Neural cell (in vitro differentiated cells): Measurements from ENCODE around the gene OPN5. TPM values are rescaled to one million over a fixed set of nuclear protein-coding genes. Genes with fewer than 3 reads are reported as not detected.

Experiments used
- H2AFZ ChIP-seq: fragments of 200-600, 300-800 bp; sonication (generic), shearing (Covaris generic); 2 replicates; pipeline ENCODE4 v1.6.0; 2014; ENCODE audit warnings: low read depth, mild to moderate bottlenecking, antibody characterized with exemption, low read length, moderate library complexity
- H3F3A ChIP-seq: fragments of 200-600 bp; shearing (Covaris generic); 2 replicates; pipeline ENCODE4 v1.6.1; 2016; ENCODE audit warnings: mild to moderate bottlenecking, moderate library complexity, mixed read lengths, antibody characterized with exemption, low read length; ENCODE audit not compliant: insufficient read depth, poor library complexity, severe bottlenecking
- H3K27ac ChIP-seq: fragments of 200-600, 300-800 bp; sonication (generic), shearing (Covaris generic); 2 replicates; pipeline ENCODE4 v1.5.1; 2014; ENCODE audit warnings: mild to moderate bottlenecking, low read length, moderate library complexity
- H3K27me3 ChIP-seq: fragments of 300-800, 200-600 bp; sonication (generic), shearing (Covaris generic); 2 replicates; pipeline ENCODE4 v1.6.0; 2014; ENCODE audit warnings: mild to moderate bottlenecking, low read depth, low read length, moderate library complexity; ENCODE audit not compliant: insufficient read depth
- H3K36me3 ChIP-seq: fragments of 300-800, 200-600 bp; sonication (generic), shearing (Covaris generic); 2 replicates; pipeline ENCODE4 v1.5.1; 2014; ENCODE audit warnings: mild to moderate bottlenecking, antibody characterized with exemption, low read length, moderate library complexity; ENCODE audit not compliant: insufficient read depth
- H3K4me2 ChIP-seq: fragments of 300-800, 200-600 bp; sonication (generic), shearing (Covaris generic); 2 replicates; pipeline ENCODE4 v1.6.0; 2014; ENCODE audit warnings: mild to moderate bottlenecking, low read length
- H3K4me3 ChIP-seq: fragments of 300-800, 200-600 bp; sonication (generic), shearing (Covaris generic); 2 replicates; pipeline ENCODE4 v1.5.1; 2014; ENCODE audit warnings: mild to moderate bottlenecking, low read length, moderate library complexity
- H3K79me2 ChIP-seq: fragments of 200-600 bp; shearing (Covaris generic); replicated peaks from 2 replicates; pipeline ENCODE4 v1.6.0; 2014; ENCODE audit warnings: mild to moderate bottlenecking, low read length, moderate library complexity; ENCODE audit not compliant: insufficient read depth
- H3K9ac ChIP-seq: fragments of 300-800, 200-600 bp; sonication (generic), shearing (Covaris generic); 2 replicates; pipeline ENCODE4 v1.6.1; 2016; ENCODE audit warnings: mild to moderate bottlenecking, low read length, mixed read lengths
- H3K9me2 ChIP-seq: fragments of 200-600 bp; shearing (Covaris generic); 2 replicates; pipeline ENCODE4 v1.6.1; 2016; ENCODE audit warnings: mild to moderate bottlenecking, low read length, mixed read lengths; ENCODE audit not compliant: insufficient read depth
- H3K9me3 ChIP-seq: fragments of 200-600, 300-800 bp; sonication (generic), shearing (Covaris generic); 2 replicates; pipeline ENCODE4 v1.6.1; 2016; ENCODE audit warnings: mild to moderate bottlenecking, mixed run types, low read length, moderate library complexity, mixed read lengths
- H4K20me1 ChIP-seq: fragments of 200-600 bp; shearing (Covaris generic); 2 replicates; pipeline ENCODE4 v1.6.1; 2016; ENCODE audit warnings: mild to moderate bottlenecking, mixed run types; ENCODE audit not compliant: insufficient read depth
- CTCF ChIP-seq: fragments of 450-650 bp; IDR thresholded peaks from 2 replicates; pipeline ENCODE4 v1.5.1; 2014; ENCODE audit warnings: antibody characterized with exemption, mild to moderate bottlenecking, moderate library complexity; ENCODE audit not compliant: poor library complexity, severe bottlenecking
- EP300 ChIP-seq: fragments of 450-650 bp; conservative IDR thresholded peaks from 2 replicates; pipeline ENCODE4 v1.6.1; 2014; ENCODE audit warnings: antibody characterized with exemption, mild to moderate bottlenecking, moderate library complexity; ENCODE audit not compliant: poor library complexity, severe bottlenecking
- EZH2 ChIP-seq: fragments of 200-600, 300-800 bp; shearing (Covaris generic), sonication (generic); IDR thresholded peaks from 2 replicates; pipeline ENCODE4 v1.6.1; 2014; ENCODE audit warnings: antibody characterized with exemption, low read length, borderline replicate concordance, mild to moderate bottlenecking; ENCODE audit not compliant: insufficient read depth, poor library complexity, severe bottlenecking
- MXI1 ChIP-seq: fragments of 450-650 bp; conservative IDR thresholded peaks from 2 replicates; pipeline ENCODE4 v1.6.1; 2014; ENCODE audit warnings: antibody characterized with exemption, mild to moderate bottlenecking; ENCODE audit not compliant: poor library complexity, severe bottlenecking
- POLR2AphosphoS5 ChIP-seq: IDR thresholded peaks from 2 replicates; pipeline ENCODE4 v1.6.1; 2012
- RAD21 ChIP-seq: fragments of 450-650 bp; conservative IDR thresholded peaks from 2 replicates; pipeline ENCODE4 v1.6.1; 2014; ENCODE audit warnings: antibody characterized with exemption, mild to moderate bottlenecking, moderate library complexity
- REST ChIP-seq: IDR thresholded peaks from 2 replicates; pipeline ENCODE4 v1.6.1; 2012; ENCODE audit warnings: borderline replicate concordance
- SMC3 ChIP-seq: fragments of 450-650 bp; conservative IDR thresholded peaks from 2 replicates; pipeline ENCODE4 v1.6.1; 2014; ENCODE audit warnings: antibody characterized with exemption, mild to moderate bottlenecking, moderate library complexity; ENCODE audit not compliant: poor library complexity
- TAF1 ChIP-seq: IDR thresholded peaks from 2 replicates; pipeline ENCODE4 v1.6.1; 2012; ENCODE audit warnings: low read depth
- polyA plus RNA-seq: library from polyadenylated mRNA; depleted of rRNA; stranded (reverse); fragments of >200 nt; gene quantifications from 2 replicates; pipeline ENCODE4 v1.2.3, GENCODE V29; 2014

OPN5 gene
- polyA plus RNA-seq, 1 donor from 2014 or later, result 0.10 TPM

- no peak overlapping the region for H3K9ac ChIP-seq
- H3K4me2 ChIP-seq, result no peak overlapping the region
- TF ChIP-seq POLR2AphosphoS5, result peak; percentile 55
- TF ChIP-seq RAD21, result peak; percentile 100
- TF ChIP-seq SMC3, result peak; percentile 99
- peak; percentile 98 for TF ChIP-seq CTCF
- TF ChIP-seq TAF1, result no peak
- TF ChIP-seq EP300, result peak; percentile 73
- no peak for TF ChIP-seq REST
- H3K79me2 ChIP-seq, result no peaks in the 10 kb centered on the region
- H3K9me3 ChIP-seq, result no peaks in the 10 kb centered on the region
- no peaks in the 10 kb centered on the region for H3K27me3 ChIP-seq
- no peaks in the 10 kb centered on the region for H3F3A ChIP-seq
- no peak overlapping the region for H2AFZ ChIP-seq
- H3K9me2 ChIP-seq, result no peaks in the 10 kb centered on the region
- peak overlapping the region; percentile 69 for H3K27ac ChIP-seq
- no peaks in the 10 kb centered on the region for H3K36me3 ChIP-seq
- no peaks in the 10 kb centered on the region for H4K20me1 ChIP-seq
- H3K4me3 ChIP-seq, result peak overlapping the region; percentile 21
These were observed 6.0 kb downstream of the OPN5 start for GRCh38 chr6:47787620-47788497.

- H3K9me2 ChIP-seq, result no peaks in the 10 kb centered on the region
- no peak overlapping the region for H3K4me2 ChIP-seq
- peak overlapping the region; percentile 21 for H3K4me3 ChIP-seq
- no peaks in the 10 kb centered on the region for H3K36me3 ChIP-seq
- no peak overlapping the region for H2AFZ ChIP-seq
- no peaks in the 10 kb centered on the region for H3K9me3 ChIP-seq
- H3K27ac ChIP-seq, result peak overlapping the region; percentile 69
- no peaks in the 10 kb centered on the region for H4K20me1 ChIP-seq
- H3F3A ChIP-seq, result no peaks in the 10 kb centered on the region
- TF ChIP-seq MXI1 (no peak), REST (no peak), CTCF (no peak), EP300 (peak; percentile 9), RAD21 (no peak), TAF1 (no peak), EZH2 (no peak), SMC3 (peak; percentile 25), POLR2AphosphoS5 (no peak)
- no peak overlapping the region for H3K9ac ChIP-seq
- H3K27me3 ChIP-seq, result no peaks in the 10 kb centered on the region
- no peaks in the 10 kb centered on the region for H3K79me2 ChIP-seq
These were observed 6.7 kb downstream of the OPN5 start for GRCh38 chr6:47788498-47788884.
